HG02623 (cell line): Measurements from ENCODE around the gene PRLR.

ENCODE experiments used
- ATAC-seq: cut with Tn5 transposase; IDR thresholded peaks from one replicate; pipeline ENCODE4 v1.9.1; 2021; ENCODE audit warnings: moderate library complexity; ENCODE audit not compliant: unreplicated experiment

The PRLR gene

DNA sequence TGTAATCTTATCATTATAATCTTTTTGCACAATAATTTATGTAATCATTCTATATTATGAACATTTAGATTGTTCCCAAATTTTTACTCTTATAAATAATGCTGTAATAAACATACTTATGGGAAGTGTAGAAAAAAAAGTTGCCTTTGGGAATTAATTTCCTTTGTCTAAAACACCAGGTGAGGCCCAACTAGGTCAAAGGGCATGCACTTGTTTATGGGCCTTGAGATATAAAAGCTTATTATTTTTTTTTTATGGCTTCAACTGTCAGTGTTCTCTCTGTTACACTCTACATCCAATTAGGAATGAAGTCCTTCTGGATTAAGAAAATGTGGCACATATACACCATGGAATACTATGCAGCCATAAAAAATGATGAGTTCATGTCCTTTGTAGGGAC, 6.5 kb upstream of the PRLR start:
- no peak for ATAC-seq

DNA sequence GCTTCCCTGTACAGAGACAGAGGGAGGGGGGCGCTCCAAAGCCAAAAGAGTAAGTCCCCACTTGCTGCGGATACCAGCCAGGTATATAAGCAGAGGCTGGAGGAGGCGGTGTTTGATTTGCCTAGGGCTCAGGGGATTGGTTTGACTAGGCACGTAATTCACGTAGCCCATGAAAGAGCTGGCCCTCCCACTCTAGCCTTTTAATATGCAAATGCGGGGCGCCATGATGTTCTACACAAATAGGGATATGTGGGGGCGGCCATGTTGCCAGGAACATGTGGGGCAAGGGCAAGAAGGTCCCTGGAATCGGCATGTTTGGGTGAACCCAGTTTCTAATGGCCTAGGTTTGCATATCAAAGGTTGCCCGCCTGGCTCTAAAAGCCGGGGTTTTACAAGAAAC, 3.3 kb upstream of the PRLR start:
- no peak for ATAC-seq

- no peak for ATAC-seq
These were observed 2.8 kb upstream of the PRLR start for GRCh38 chr5:35233121-35233520.

- no peak for ATAC-seq
These were observed 1.8 kb upstream of the PRLR start for GRCh38 chr5:35232124-35232523.

DNA sequence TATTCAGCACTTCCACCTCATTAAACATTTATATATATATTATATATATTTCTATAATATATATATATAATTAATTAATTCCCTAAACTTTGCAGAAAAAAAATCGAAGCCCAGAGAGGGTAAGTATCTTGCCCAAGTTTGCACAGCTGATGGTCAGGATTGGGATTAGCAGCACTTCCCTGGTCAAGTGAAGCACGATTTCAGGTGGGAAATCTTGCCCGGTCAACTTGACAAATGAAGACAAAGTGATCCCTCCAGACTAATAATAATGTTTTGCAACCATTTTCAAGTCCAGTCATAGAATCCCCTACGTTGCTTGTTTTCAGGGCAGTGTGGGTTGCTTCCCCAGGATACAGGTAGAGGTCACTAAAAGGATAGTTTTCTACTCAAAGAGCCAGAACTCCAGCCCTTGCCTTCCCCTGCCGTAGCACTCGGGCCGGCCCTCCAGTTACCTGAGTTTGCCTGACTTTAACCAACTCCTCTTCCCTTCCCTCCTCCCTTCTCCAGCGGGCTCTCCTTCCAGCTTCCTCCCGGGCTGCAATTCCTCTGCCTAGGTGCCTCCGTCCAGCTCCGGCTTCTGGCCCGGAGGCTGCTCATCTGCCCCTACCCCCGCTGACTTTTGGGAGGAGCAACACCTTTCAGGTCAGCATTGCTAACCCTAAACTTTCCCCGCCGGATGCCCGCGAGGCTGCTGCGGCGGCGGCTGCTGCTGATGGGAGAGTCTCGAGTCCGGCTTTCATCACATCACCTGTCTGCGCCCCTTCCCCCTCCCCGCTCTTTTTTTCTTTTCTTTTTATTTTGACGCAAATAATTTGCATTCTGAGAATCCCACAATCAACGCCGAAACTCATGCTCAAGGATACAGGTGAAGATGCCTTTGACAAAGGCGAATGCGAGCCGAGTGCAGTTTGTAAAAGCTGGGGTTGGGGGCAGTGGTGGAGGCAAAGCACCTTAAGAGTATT, 930 bp downstream of the PRLR start:
- ATAC-seq, result peak; percentile 53

- no peak for ATAC-seq
These were observed 2.0 kb downstream of the PRLR start for GRCh38 chr5:35228310-35228709.

DNA sequence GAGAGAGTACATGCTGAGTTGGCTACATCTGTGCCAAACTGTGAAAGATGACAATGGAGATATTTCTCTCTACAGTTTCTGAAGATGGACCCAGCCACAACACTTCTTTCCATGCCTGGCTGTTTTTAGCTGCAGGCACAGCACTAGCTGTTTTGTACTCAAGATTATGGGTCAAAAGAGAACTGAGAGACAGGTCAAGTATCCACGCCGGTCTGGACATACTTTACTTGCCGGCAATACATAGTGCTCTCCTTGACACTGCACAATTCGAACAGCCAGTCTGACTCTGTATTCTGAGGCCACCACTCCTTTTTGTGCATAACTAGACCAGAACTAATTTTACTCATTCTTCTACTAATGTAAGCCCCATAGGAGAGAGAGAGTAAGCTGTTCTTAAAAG, 2.6 kb downstream of the PRLR start:
- no peak for ATAC-seq

GRCh38 chr5:35223787-35224395, 6.4 kb downstream of the PRLR start:
- no peak for ATAC-seq

DNA sequence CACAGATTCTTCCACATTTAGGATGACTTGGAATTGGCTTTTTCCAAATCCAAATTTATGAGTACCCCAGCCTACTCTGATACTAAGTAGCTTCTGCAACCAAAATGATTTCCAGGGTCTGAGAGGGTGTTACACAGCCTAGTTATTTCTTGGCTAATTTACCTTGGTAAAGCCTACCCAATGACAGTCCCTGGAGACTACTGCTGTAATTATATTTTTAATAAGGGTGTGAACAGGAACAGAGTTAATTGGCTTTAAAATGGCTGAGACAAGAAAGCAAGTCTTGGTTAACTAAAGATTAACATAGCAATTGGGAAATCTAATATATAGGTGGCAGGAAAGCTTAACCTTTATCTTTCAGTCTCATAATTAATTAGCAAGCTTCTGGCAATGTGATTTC, 9.3 kb downstream of the PRLR start:
- ATAC-seq, result no peak

- no peak for ATAC-seq
These were observed 11.3 kb downstream of the PRLR start for GRCh38 chr5:35218981-35219380.

DNA sequence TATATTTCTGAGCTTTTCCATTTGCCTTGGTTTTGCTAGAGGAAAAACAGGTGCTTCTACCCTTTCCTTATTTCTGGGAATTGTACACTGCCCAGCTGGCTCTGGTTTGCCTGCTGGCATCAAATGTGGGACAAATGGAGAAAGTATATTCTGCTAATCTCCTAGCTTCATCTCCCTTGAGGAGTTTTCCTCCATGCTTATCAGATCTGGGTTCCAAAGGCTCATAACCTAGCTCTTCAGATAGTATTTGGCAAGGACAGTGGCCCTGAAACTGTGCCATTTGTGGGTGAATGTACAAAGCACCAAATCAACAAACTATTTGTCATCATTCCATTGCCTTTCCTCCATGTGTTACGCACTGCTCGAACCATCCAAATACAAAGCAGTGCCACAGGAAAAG, 16.2 kb downstream of the PRLR start:
- ATAC-seq, result no peak

DNA sequence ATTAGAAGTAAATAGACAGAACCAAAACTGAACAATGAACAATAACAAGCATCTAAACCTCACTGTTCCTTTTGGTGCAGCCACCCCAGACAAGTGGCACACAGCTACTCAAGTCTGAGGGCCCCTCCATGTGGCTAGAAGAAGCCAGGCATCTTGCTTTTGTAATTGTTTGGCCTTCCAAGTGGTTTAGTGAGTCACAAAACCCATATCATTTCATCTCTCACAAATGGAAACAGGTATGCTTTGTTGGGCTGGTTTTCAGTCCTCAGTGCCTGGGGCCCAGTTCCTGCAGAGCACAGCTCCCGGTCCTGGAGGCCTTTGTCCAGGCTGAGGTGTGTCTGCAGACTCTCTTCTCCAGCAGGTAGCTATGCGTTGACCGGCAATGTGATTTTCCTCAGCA, 16.7 kb downstream of the PRLR start:
- ATAC-seq, result no peak

DNA sequence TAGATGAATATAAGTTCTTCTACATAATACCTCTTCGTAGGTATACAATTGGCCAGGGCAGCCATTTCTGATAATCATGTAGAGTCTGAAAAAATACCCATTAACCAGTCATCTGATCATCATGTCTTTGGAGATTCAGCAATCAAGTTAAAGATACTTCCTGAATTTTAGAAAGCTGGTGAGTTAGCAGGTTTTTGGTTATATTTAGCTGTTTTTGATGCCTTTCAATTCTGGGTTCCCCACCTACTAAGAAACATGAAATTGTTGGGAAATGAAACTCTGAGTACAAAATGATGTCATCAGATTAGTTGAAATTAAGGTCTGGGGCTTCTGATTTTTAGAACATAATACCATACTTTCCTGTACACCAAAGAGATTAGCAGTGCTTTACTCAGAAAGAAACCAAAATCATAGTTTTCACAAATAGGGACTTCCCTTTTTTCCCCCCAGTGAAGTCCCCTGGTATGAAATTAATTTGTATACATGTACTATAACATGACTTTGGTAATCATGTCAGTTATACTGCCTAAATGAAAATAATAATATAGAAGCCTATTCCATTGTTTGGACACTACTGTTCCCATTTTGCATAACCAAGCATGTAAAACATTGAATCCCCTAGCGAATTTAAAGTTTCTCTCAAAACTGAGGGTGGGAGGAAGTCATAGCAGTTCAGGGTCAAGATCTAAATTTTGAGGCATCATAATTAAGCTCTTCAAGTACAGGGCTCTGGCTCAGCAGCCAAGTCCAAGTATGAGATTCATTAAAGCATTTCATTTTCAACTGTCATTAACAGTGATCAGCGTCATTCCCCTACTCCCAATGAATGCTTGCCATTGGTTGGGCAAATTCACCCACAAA, 17.9 kb downstream of the PRLR start:
- ATAC-seq, result peak; percentile 69

- ATAC-seq, result no peak
These were observed 20.4 kb downstream of the PRLR start for GRCh38 chr5:35209862-35210261.

GRCh38 chr5:35205606-35206005, 24.7 kb downstream of the PRLR start:
- no peak for ATAC-seq

- no peak for ATAC-seq
These were observed 25.1 kb downstream of the PRLR start for GRCh38 chr5:35205186-35205585.

DNA sequence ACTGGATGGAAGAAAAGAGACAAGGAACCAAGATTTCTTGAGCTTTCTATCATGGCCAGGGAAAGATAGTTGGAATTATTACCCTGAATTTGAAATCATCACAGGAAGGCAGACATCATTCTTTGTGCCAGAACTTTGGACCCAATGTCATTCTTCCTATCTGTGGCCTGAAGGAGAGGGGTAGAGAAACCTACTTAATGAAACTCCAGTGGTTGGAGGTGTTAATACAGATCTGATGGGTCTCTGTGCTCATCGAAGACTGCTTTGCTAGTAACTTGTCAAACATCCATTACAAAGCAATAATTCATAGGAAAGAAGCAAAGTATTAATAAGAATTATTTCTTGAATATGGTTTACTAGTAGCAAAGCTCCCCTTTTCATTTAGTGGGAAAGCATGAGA, 26.9 kb downstream of the PRLR start:
- no peak for ATAC-seq

DNA sequence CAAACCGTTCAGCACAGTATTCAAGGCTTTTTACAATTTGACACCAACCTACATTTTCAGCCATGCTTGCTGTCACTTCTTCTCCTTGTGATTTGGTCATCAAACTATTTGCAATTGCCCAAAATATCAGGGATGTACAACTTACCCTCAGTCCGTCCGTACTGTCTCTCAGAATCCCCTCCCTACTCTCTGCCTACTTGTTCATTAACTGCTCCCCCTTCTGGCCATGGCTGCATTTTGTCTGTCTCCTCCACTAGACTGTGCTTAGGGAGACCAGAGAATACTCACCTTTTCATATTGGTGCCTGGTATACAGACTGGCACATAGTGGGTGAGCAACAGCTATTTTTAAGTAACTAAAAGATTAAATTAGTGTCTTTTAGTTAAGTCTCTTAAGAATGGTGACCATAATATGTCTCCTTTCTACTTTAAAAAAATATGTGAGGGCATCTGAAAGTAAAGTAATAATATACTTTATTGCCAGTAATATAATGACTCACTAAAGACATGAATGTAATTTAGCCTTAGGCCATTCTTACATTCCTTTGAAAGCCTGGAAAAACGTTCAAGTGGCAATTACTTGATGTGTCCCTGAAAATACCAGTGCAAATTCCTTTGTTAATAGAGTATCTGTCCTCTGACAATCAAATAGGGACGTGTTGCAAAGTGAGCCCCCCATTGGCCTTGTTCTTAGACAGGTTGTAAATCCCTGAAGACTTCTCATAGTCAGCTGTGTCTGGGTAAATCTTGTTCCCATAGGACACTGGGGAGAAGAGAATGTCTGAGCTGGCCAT, 27.8 kb downstream of the PRLR start:
- peak; percentile 86 for ATAC-seq

DNA sequence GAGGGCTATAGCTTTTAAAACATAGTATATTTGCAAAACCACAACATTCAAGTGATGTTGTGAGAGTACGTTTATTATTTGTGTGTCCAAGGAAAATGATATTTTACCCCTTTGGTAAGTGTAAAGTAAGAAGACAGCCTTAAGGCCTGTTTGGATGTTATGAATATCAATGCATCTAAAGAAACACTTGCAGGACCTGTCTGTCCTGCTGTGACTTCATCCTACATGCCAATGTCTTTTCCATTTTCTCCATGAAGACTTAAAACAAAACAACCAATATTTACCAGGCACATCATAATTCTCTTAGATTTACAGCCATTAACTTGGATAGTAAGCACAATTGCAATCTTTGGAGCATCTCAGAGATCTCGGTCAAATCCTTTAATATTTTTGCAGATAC, 29.0 kb downstream of the PRLR start:
- no peak for ATAC-seq

DNA sequence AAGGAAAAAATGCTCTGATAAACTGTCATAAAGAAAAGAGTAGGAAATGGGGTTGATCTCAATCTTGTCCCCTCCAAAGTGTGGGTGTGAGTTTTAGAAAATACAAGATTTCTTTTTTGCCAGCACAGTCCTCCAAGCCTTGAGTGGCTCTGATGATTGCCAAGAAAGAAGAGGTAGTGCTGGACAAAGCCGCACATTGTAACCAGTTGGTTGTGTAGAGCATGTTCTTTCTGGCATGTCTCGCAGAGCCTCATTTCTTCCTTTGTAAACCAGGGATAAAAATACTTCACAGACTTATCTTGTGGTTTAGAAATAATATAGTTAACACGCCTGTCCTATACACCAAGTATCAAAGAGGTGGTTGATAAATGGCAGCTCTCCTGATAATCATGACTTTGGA, 30.4 kb downstream of the PRLR start:
- ATAC-seq, result no peak

- no peak for ATAC-seq
These were observed 31.6 kb downstream of the PRLR start for GRCh38 chr5:35198686-35199085.
